Endothelial cell of umbilical vein (primary cell): ENCODE data around the gene CCDC60.

Source experiments
- CTCF ChIP-seq, 2 donors: IDR thresholded peaks; 1 replicate in 1 of 2; 2 replicates in 1 of 2; pipeline ENCODE4 v1.5.1; 2011; ENCODE audit warnings: low read length in 2 of 2, mild to moderate bottlenecking in 2 of 2, moderate library complexity in 2 of 2, control low read depth in 1 of 2, inconsistent platforms in 1 of 2, low read depth in 1 of 2; ENCODE audit not compliant: insufficient read depth in 1 of 2; ENCODE audit errors: extremely low read depth in 1 of 2
- EZH2 ChIP-seq: IDR thresholded peaks from 2 replicates; pipeline ENCODE4 v1.6.1; 2012; ENCODE audit warnings: borderline replicate concordance, low read depth, mild to moderate bottlenecking, moderate library complexity, low read length, inconsistent platforms; ENCODE audit not compliant: severe bottlenecking
- MAX ChIP-seq: IDR thresholded peaks from 2 replicates; pipeline ENCODE4 v1.6.1; 2011; ENCODE audit not compliant: insufficient read depth, insufficient read length
- POLR2A ChIP-seq: IDR thresholded peaks from 2 replicates; pipeline ENCODE4 v1.6.1; 2012; ENCODE audit warnings: low read depth, mild to moderate bottlenecking, control low read depth, low read length

- no peak for TF ChIP-seq CTCF (IDR thresholded peaks at IDR 0.05; ENCODE audit: extremely low read depth in 1 of 2, insufficient read depth in 1 of 2, low read depth in 1 of 2, low read length in 2 of 2)
- no peak for TF ChIP-seq MAX
- no peak for TF ChIP-seq EZH2
- TF ChIP-seq POLR2A = no peak
Observed at GRCh38 chr12:119378903-119379302, 44.4 kb downstream of the CCDC60 start.
